Measurements from ENCODE around the gene NLRC5.

DNA sequence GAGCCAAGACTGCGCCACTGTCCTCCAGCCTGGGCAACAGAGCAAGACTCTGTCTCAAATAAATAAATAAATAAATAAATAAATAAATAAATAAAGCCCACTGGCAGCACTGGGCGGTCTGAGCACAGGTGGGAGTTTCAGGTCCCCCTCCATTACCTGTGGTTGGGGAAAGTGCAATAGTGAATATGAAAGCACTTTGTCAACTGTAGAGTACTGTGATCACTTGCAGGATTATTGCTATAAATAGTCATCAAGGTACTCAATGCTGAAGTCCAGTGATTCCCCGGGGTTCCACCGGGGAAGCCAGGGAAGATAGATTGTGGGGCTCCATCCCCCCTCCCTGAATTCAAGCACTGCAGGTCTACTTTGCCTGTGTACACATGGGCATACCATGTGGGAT lies 60.3 kb downstream of the NLRC5 start:
- TF ChIP-seq, protein P1, sequence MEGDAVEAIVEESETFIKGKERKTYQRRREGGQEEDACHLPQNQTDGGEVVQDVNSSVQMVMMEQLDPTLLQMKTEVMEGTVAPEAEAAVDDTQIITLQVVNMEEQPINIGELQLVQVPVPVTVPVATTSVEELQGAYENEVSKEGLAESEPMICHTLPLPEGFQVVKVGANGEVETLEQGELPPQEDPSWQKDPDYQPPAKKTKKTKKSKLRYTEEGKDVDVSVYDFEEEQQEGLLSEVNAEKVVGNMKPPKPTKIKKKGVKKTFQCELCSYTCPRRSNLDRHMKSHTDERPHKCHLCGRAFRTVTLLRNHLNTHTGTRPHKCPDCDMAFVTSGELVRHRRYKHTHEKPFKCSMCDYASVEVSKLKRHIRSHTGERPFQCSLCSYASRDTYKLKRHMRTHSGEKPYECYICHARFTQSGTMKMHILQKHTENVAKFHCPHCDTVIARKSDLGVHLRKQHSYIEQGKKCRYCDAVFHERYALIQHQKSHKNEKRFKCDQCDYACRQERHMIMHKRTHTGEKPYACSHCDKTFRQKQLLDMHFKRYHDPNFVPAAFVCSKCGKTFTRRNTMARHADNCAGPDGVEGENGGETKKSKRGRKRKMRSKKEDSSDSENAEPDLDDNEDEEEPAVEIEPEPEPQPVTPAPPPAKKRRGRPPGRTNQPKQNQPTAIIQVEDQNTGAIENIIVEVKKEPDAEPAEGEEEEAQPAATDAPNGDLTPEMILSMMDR (IDR thresholded peaks at IDR 0.05): no peak
- TF ChIP-seq POLR2A (IDR thresholded peaks at IDR 0.05): no peak

Data from body of pancreas (tissue), 4 donors.